Endodermal cell (in vitro differentiated cells): Measurements from ENCODE around the gene PPA1. TPM values are rescaled to one million over a fixed set of nuclear protein-coding genes. Genes with fewer than 3 reads are reported as not detected.

Source experiments
- DNase-seq: peaks from one replicate; pipeline ENCODE4 v3.0.0-alpha.2; 2017
- H3K27ac ChIP-seq: 2 replicates; pipeline ENCODE4 v1.5.1; 2013; ENCODE audit warnings: mild to moderate bottlenecking, low read depth, low read length, moderate library complexity
- H3K27me3 ChIP-seq: 2 replicates; pipeline ENCODE4 v1.6.1; 2013; ENCODE audit warnings: mild to moderate bottlenecking, low read length, moderate library complexity; ENCODE audit not compliant: insufficient read depth, control insufficient read depth, poor library complexity, severe bottlenecking
- H3K36me3 ChIP-seq: 2 replicates; pipeline ENCODE4 v1.7.0; 2013; ENCODE audit warnings: mild to moderate bottlenecking, low read length, moderate library complexity; ENCODE audit not compliant: control insufficient read depth, insufficient read depth
- H3K4me1 ChIP-seq: one replicate; pipeline ENCODE4 v1.7.0; 2013; ENCODE audit warnings: low read length; ENCODE audit not compliant: control insufficient read depth, insufficient read depth
- H3K4me3 ChIP-seq: 2 replicates; pipeline ENCODE4 v1.5.1; 2013; ENCODE audit warnings: mild to moderate bottlenecking, low read length, moderate library complexity
- H3K9ac ChIP-seq: 2 replicates; pipeline ENCODE4 v1.6.1; 2013; ENCODE audit warnings: mild to moderate bottlenecking, low read length, moderate library complexity; ENCODE audit not compliant: poor library complexity, severe bottlenecking; ENCODE audit errors: extremely low read depth
- H3K9me3 ChIP-seq: 2 replicates; pipeline ENCODE4 v1.6.1; 2013; ENCODE audit warnings: mild to moderate bottlenecking, low read length, moderate library complexity; ENCODE audit not compliant: control insufficient read depth
- H3K27ac Mint-ChIP-seq: 2 replicates; pipeline ENCODE4 v1.8.0; 2020; ENCODE audit warnings: mixed read lengths
- H3K27me3 Mint-ChIP-seq: 2 replicates; pipeline ENCODE4 v1.8.0; 2021; ENCODE audit warnings: mild to moderate bottlenecking, mixed read lengths; ENCODE audit not compliant: insufficient read depth
- H3K36me3 Mint-ChIP-seq: 2 replicates; pipeline ENCODE4 v1.8.0; 2020; ENCODE audit warnings: low read depth, mixed read lengths
- H3K4me1 Mint-ChIP-seq: 2 replicates; pipeline ENCODE4 v1.8.0; 2020; ENCODE audit warnings: mixed read lengths
- H3K4me3 Mint-ChIP-seq: 2 replicates; pipeline ENCODE4 v1.8.0; 2020; ENCODE audit warnings: mild to moderate bottlenecking, moderate library complexity, mixed read lengths
- H3K9me3 Mint-ChIP-seq: 2 replicates; pipeline ENCODE4 v1.8.0; 2020; ENCODE audit warnings: mild to moderate bottlenecking, mixed read lengths
- CTCF ChIP-seq: fragments of 200-600 bp; sonication (generic); conservative IDR thresholded peaks from 2 replicates; pipeline ENCODE4 v1.5.0; 2021; ENCODE audit warnings: antibody characterized with exemption, mild to moderate bottlenecking
- WGBS, 2 experiments: methylation state at CpG; one replicate each; pipeline versions ENCODE4 v1.1.5 to v1.1.7; 2013; ENCODE audit warnings: missing lambda C conversion rate in 2 of 2, mixed read lengths in 1 of 2; ENCODE audit not compliant: insufficient coverage in 1 of 2, insufficient read length in 1 of 2; 5-methylcytosine and 5-hydroxymethylcytosine counted together
- total RNA-seq, 2 donors: library from RNA; stranded (reverse); fragmentation: NEBNext Ultra II Directional in 1 of 2; extraction: Animal tissue kit (Norgen Biotek cat#: 25700) in 1 of 2; gene quantifications; 2 replicates in 1 of 2; 3 replicates in 1 of 2; pipeline ENCODE4 v1.2.1, GENCODE V29; 2021

Gene PPA1
- total RNA-seq, 2 donors from 2014 or later = 63.3 to 72.1 TPM

- Histone ChIP-seq H3K4me1 (no peaks in the 10 kb centered on the region), H3K9me3 (peaks cover 2% of the 10 kb centered on the region), H3K27ac (no peak overlapping the region), H3K9ac (no peak overlapping the region), H3K36me3 (no peaks in the 10 kb centered on the region), H3K27me3 (no peaks in the 10 kb centered on the region), H3K4me3 (no peak overlapping the region)
- H3K9me3 Mint-ChIP-seq = no peaks in the 10 kb centered on the region
- H3K4me3 Mint-ChIP-seq = no peak overlapping the region
- no peak for TF ChIP-seq CTCF
- no peaks in the 10 kb centered on the region for H3K4me1 Mint-ChIP-seq
- WGBS, 2 experiments = 95 to 96% methylated on average over 45 to 73 of the region's 73 CpGs
- DNase-seq = no peak
- H3K27ac Mint-ChIP-seq = no peak overlapping the region
- peaks cover 2% of the 10 kb centered on the region for H3K27me3 Mint-ChIP-seq
- no peaks in the 10 kb centered on the region for H3K36me3 Mint-ChIP-seq
Observed at GRCh38 chr10:70255329-70256299, 22.4 kb upstream of the PPA1 start.

- no peak for TF ChIP-seq CTCF
- no peaks in the 10 kb centered on the region for H3K27me3 ChIP-seq
- no peak for DNase-seq
- peaks cover 2% of the 10 kb centered on the region for H3K27me3 Mint-ChIP-seq
- H3K9ac ChIP-seq = no peak overlapping the region
- H3K9me3 Mint-ChIP-seq = no peaks in the 10 kb centered on the region
- H3K4me3 Mint-ChIP-seq = no peak overlapping the region
- peaks cover 6% of the 10 kb centered on the region for H3K9me3 ChIP-seq
- no peak overlapping the region for H3K27ac ChIP-seq
- H3K4me3 ChIP-seq = no peak overlapping the region
- no peak overlapping the region for H3K27ac Mint-ChIP-seq
- 91 to 95% methylated on average over 17 to 40 of the region's 40 CpGs for WGBS, 2 experiments
- no peaks in the 10 kb centered on the region for H3K36me3 ChIP-seq
- H3K36me3 Mint-ChIP-seq = no peaks in the 10 kb centered on the region
- no peaks in the 10 kb centered on the region for H3K4me1 Mint-ChIP-seq
- H3K4me1 ChIP-seq = no peaks in the 10 kb centered on the region
Observed at GRCh38 chr10:70254778-70255328, 21.6 kb upstream of the PPA1 start.

GRCh38 chr10:70253878-70254765 is 20.9 kb upstream of the PPA1 start:
- peaks cover 6% of the 10 kb centered on the region for H3K9me3 ChIP-seq
- H3K4me3 Mint-ChIP-seq = no peak overlapping the region
- no peak overlapping the region for H3K4me3 ChIP-seq
- H3K36me3 Mint-ChIP-seq = no peaks in the 10 kb centered on the region
- H3K4me1 ChIP-seq = no peaks in the 10 kb centered on the region
- H3K27me3 ChIP-seq = no peaks in the 10 kb centered on the region
- H3K36me3 ChIP-seq = no peaks in the 10 kb centered on the region
- H3K27ac Mint-ChIP-seq = no peak overlapping the region
- 91 to 96% methylated on average over 4 to 14 of the region's 14 CpGs for WGBS, 2 experiments
- peaks cover 2% of the 10 kb centered on the region for H3K27me3 Mint-ChIP-seq
- DNase-seq = no peak
- H3K27ac ChIP-seq = no peak overlapping the region
- H3K9ac ChIP-seq = no peak overlapping the region
- no peaks in the 10 kb centered on the region for H3K4me1 Mint-ChIP-seq
- no peak for TF ChIP-seq CTCF
- no peaks in the 10 kb centered on the region for H3K9me3 Mint-ChIP-seq
